ENCODE data around the gene REC114.
"Not testable (repeated sequence)": the region's sequence is repeated elsewhere in the genome, so short reads cannot be mapped to it uniquely, and the experiment has no call there.

GRCh38 chr15:73400222-73400621, 42.7 kb upstream of the REC114 start:
- not testable (repeated sequence) for TF ChIP-seq CTCF (IDR thresholded peaks at IDR 0.05); EZH2 (IDR thresholded peaks at IDR 0.05; ENCODE audit: borderline replicate concordance, insufficient read depth, low read depth, low read length, poor library complexity, severe bottlenecking)
